ENCODE measurements around the gene ZNF253. TPM values are rescaled to one million over a fixed set of nuclear protein-coding genes. Genes with fewer than 3 reads are reported as not detected.
"Not testable (repeated sequence)": the region's sequence is repeated elsewhere in the genome, so short reads cannot be mapped to it uniquely, and the experiment has no call there.

Gene ZNF253
- total RNA-seq, 1 experiment from 2014 or later = 5.7 TPM

GRCh38 chr19:19900139-19900728 is 34.6 kb downstream of the ZNF253 start:
- DNase-seq (ENCODE audit: low spot score) = peak; percentile 16

- peak; percentile 90 for DNase-seq (ENCODE audit: low spot score)
Observed at GRCh38 chr19:19900729-19901444, 35.2 kb downstream of the ZNF253 start, which contains the start of gene ZNF93. Gene ZNF93, plus strand, starts transcription at chr19:19900946. Its CDS starts 143 bp downstream, at chr19:19901089.

- not testable (repeated sequence) for DNase-seq (ENCODE audit: low spot score)
Observed at GRCh38 chr19:19907551-19907950, 41.9 kb downstream of the ZNF253 start.

- no peak for DNase-seq (ENCODE audit: low spot score)
Observed at GRCh38 chr19:19909654-19910053, 44.0 kb downstream of the ZNF253 start.

GRCh38 chr19:19911150-19911549 is 45.5 kb downstream of the ZNF253 start:
- DNase-seq (ENCODE audit: low spot score) = no peak

DNA sequence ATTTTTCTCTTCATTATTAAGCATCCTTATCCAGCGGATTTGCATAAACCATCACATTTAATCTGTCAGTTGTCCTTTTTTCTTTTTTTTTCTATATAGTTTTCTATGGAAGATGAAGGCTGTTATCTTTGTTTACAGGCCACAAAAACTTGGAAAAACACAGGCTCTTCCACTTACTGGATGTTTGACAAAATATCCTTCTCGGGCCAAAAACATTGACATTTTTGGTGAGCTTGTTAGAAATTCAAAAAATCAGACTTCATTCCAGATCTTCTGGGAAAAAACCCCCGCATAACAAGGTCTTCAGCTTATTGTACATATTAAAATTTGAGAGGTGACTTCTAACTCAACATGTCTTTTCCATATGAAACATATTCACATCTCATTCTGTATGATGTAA is 48.9 kb downstream of the ZNF253 start:
- no peak for DNase-seq (ENCODE audit: low spot score)

- DNase-seq (ENCODE audit: low spot score) = not testable (repeated sequence)
Observed at GRCh38 chr19:19930417-19930816, 64.7 kb downstream of the ZNF253 start.

DNA sequence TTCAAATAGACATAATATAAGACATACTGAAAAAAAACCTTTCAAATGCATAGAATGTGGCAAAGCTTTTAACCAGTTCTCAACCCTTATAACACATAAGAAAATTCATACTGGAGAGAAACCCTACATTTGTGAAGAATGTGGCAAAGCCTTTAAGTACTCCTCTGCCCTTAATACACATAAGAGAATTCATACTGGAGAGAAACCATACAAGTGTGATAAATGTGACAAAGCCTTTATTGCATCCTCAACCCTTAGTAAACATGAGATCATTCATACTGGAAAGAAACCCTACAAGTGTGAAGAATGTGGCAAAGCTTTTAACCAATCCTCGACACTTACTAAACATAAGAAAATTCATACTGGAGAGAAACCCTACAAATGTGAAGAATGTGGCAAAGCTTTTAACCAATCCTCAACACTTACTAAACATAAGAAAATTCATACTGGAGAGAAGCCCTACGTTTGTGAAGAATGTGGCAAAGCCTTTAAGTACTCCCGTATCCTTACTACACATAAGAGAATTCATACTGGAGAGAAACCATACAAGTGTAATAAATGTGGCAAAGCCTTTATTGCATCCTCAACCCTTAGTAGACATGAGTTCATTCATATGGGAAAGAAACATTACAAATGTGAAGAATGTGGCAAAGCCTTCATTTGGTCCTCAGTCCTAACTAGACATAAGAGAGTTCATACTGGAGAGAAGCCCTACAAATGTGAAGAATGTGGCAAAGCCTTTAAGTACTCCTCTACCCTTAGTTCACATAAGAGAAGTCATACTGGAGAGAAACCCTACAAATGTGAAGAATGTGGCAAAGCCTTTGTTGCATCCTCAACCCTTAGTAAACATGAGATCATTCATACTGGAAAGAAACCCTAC is 68.0 kb downstream of the ZNF253 start:
- DNase-seq (ENCODE audit: low spot score) = not testable (repeated sequence)

- DNase-seq (ENCODE audit: low spot score) = no peak
Observed at GRCh38 chr19:19937403-19937802, 71.7 kb downstream of the ZNF253 start.

DNA sequence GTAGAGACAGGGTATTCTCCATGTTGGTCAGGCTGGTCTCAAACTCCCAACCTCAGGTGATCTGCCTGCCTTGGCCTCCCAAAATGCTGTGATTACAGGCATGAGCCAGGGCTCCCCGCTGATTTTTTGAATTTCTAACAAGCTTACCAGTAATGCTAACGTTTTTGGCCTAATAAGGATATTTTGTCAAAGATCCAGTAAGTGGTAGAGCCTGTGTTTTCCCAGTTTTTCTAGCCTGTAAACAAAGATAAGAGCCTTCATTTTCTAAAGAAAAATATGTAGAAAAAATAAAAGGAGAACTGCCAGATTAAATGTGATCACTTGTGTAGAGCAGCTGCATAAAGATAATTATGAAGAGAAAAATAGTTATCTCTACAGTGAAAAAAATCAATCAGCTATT is 72.8 kb downstream of the ZNF253 start:
- no peak for DNase-seq (ENCODE audit: low spot score)

- DNase-seq (ENCODE audit: low spot score) = no peak
Observed at GRCh38 chr19:19943848-19944582, 78.3 kb downstream of the ZNF253 start.

Other genes starting within 250 kb of the ZNF253 start
- 0.10 TPM in 1 of 2 replicates, not detected in the other for gene PBX4, start 247.2 kb upstream of the ZNF253 start, total RNA-seq (2014; rRNA removed; shearing (Covaris generic))
- gene LPAR2, start 237.7 kb upstream of the ZNF253 start, total RNA-seq (2014; rRNA removed; shearing (Covaris generic)) = 0.16 and 0.72 TPM in 2 replicates
- gene GMIP, start 222.2 kb upstream of the ZNF253 start, total RNA-seq (2014; rRNA removed; shearing (Covaris generic)) = 4.0 and 4.4 TPM in 2 replicates
- gene ATP13A1, start 202.2 kb upstream of the ZNF253 start, total RNA-seq (2014; rRNA removed; shearing (Covaris generic)) = 39.6 and 49.4 TPM in 2 replicates
- gene ZNF101, start 197.0 kb upstream of the ZNF253 start, total RNA-seq (2014; rRNA removed; shearing (Covaris generic)) = 10.3 and 14.4 TPM in 2 replicates
- gene ZNF14, start 132.8 kb upstream of the ZNF253 start, total RNA-seq (2014; rRNA removed; shearing (Covaris generic)) = 3.0 and 3.2 TPM in 2 replicates
- 15.1 and 18.1 TPM in 2 replicates for gene ZNF506, start 44.1 kb upstream of the ZNF253 start, total RNA-seq (2014; rRNA removed; shearing (Covaris generic))
- gene ZNF93, start 35.1 kb downstream of the ZNF253 start, total RNA-seq (2014; rRNA removed; shearing (Covaris generic)) = 5.4 and 8.3 TPM in 2 replicates
- gene ZNF682, start 173.6 kb downstream of the ZNF253 start, total RNA-seq (2014; rRNA removed; shearing (Covaris generic)) = 2.1 and 15.0 TPM in 2 replicates
- gene ZNF90, start 212.1 kb downstream of the ZNF253 start, total RNA-seq (2014; rRNA removed; shearing (Covaris generic)) = 1.7 and 2.6 TPM in 2 replicates